Inferior parietal cortex (tissue), 1 donor: ENCODE measurements around the gene MEGF6.

Experiments used
- DNase-seq: peaks from one replicate; pipeline ENCODE4 v3.0.0-alpha.2; 2016; ENCODE audit errors: extremely low spot score

MEGF6 gene, protein sequence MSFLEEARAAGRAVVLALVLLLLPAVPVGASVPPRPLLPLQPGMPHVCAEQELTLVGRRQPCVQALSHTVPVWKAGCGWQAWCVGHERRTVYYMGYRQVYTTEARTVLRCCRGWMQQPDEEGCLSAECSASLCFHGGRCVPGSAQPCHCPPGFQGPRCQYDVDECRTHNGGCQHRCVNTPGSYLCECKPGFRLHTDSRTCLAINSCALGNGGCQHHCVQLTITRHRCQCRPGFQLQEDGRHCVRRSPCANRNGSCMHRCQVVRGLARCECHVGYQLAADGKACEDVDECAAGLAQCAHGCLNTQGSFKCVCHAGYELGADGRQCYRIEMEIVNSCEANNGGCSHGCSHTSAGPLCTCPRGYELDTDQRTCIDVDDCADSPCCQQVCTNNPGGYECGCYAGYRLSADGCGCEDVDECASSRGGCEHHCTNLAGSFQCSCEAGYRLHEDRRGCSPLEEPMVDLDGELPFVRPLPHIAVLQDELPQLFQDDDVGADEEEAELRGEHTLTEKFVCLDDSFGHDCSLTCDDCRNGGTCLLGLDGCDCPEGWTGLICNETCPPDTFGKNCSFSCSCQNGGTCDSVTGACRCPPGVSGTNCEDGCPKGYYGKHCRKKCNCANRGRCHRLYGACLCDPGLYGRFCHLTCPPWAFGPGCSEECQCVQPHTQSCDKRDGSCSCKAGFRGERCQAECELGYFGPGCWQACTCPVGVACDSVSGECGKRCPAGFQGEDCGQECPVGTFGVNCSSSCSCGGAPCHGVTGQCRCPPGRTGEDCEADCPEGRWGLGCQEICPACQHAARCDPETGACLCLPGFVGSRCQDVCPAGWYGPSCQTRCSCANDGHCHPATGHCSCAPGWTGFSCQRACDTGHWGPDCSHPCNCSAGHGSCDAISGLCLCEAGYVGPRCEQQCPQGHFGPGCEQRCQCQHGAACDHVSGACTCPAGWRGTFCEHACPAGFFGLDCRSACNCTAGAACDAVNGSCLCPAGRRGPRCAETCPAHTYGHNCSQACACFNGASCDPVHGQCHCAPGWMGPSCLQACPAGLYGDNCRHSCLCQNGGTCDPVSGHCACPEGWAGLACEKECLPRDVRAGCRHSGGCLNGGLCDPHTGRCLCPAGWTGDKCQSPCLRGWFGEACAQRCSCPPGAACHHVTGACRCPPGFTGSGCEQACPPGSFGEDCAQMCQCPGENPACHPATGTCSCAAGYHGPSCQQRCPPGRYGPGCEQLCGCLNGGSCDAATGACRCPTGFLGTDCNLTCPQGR (N-terminal part only)

DNA sequence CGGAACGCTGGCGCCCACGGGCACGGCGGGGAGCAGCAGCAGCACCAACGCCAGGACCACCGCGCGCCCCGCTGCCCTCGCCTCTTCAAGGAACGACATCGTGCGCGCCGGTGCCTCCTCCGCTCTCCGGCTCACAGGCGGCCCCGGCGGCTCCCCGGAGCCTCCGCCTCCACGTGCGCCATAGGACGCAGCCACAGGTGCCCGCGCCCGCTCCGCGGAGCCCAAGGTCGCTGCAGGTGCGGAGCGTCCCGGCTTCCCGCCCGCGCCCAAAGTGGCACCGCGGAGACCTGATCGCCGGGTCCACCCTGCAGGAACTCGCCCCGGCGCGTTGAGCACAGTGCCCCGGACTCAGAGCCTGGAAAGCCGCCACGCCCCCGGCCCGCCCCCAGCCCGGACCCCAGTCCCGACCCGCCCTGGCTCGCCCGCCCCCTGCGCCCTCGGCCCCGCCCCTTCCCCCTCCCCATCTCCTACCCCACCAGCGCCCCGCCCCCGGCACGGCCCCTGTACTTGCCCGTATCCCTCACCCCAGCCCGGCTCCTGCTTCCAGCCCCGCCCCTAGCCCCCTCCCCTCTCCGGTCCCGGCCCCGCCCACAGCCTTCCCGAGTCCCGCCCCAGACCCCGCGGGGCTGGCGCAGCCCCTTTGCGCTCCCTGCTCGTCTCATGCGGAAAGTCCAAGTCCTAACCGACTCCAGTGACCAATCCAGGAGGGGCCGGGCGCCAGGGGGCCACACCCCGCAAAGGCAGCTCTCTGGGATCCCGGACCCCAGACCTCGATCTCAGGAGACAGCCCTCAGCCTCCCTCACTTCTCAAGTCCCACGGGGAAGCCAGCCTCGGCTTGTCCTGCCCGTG lies at the start of gene MEGF6:
Gene MEGF6 (minus strand): TSS at position 339 of the 850 bp plus-strand sequence. CDS start 240 bp downstream, at position 99.
- no peak for DNase-seq

DNA sequence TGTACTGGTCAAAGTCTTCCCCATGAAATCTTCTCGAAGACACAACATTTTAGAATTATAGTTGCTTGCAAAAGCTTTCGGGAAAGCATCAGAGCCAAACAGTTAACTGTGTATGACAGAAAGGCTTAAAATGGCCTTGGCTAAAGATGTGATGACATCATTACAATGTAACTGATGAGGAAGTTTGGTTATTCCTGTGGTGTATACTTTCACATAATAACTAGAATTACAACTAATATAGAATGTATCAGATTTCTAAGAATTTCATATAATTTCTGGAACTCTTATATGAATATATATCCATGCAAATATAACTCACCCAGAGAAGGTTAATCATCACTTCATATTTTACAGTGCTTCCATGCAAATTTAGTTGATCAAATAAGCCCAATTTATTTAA lies 49.4 kb upstream of the MEGF6 start:
- no peak for DNase-seq

DNA sequence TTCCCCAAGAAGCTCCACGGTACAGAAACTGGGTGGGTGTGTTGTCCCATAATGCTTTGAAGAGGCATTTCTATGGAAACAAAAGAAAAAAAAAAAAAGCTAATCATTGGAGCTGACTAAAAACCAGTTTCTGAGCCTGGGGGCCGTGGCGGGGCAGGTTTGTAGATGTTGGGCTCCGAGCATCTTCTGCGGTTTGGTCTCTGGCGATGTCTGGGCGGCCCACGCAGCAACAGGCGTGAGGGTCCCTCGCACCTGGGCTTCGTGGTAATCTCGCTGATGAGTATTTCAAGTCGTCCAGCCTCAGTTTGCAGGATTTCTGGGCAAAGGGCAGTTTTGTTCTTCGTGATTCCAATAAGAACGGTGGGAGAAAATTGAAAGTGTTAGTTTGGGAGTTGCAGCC lies 47.8 kb upstream of the MEGF6 start:
- DNase-seq, result no peak

DNA sequence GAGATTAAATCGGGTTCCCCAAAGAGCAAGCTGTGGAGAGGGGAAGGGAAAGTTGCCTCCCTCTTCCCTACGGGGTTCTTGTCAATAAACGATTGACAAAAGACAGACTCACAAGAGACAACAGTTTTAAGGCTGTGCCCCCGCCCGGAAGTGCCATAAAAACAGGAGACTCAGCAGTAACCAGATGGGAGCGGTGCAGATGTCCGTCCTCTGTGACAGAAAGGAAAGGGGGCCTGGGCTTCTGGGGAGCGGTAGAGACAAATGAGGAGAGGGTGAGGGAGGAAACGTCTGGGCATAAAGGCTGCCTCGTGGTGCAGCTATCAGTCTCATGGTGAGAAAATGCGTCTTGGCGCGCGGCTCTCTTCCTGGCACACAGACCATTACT lies 46.9 kb upstream of the MEGF6 start:
- no peak for DNase-seq

DNA sequence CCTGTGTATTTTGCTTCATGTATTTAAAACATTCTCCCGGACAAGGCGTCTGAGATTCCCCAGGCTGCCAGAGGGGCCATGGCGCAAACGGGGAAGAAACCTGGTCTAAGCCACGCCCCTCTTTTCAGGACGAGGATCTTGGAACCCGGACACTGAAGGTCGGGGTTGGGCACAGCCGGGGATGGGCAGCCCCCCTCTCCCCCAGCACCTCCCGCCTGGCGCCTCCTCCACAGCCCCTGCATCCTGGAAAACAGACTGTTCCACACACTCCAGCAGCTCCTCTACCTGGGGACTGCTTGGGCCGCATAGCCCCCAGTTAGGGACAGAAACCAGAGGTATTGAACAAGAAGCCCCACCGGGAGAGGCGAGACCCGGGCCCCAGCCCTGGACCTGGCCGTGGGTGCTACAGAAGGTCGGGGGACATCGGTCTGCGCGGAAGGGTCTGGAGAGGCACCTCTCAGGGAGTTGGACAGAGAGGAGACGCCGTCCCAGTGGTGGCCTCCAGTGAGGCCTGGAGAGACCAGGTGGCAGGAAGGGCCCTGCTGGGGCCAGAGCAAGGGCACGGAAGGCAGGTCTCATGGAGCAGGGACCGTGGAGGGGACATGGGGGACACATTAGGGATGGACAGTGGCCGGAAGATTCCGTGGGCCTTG lies 46.4 kb upstream of the MEGF6 start:
- no peak for DNase-seq

DNA sequence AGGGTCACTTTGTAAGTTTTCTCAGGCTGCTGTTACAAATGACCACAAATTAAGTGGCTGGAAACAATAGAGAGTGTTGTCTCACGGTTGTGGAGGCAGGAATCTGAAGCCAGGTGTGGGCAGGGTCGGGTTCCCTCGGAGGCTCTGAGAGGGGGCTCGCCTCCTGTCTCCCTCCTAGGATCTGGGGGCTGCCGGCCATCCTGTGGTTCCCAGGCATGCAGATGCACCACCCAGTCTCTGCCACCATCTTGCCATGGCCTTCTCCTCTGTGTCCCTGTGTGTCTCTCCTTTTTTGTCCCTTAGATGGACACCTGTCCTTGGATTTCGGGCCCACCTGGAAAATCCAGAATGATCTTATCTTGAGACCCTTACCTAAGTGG lies 45.8 kb upstream of the MEGF6 start:
- DNase-seq, result no peak

DNA sequence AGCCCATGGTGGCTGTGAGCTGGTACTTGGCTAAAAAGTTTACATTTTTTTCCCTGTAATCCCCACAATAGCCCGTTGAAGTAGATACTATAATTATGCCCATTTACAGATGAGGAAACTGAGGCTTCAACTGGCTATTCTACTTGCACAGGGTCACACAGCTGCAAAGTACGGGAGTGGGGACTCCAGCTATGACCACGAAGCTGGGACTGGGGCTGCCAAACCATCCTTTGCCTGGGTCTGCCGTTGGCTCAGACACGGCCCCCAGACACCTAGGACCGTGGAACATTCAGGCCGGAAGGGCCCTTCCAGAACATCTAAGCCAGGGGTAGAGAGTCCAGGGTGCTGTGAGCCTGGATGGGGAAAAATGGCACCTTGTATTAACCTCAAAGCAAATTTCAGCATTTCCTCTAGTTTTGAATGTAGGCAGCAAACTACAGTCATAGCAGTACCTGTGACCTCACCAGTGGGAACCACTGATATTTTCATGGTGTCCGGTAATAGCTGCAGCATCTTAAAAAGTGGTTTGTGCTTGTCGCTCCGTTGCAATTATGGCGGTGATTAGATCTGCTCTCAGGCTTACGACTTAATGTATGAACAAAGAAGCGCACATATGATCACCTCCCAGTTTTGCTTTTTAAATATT lies 45.3 kb upstream of the MEGF6 start:
- no peak for DNase-seq

DNA sequence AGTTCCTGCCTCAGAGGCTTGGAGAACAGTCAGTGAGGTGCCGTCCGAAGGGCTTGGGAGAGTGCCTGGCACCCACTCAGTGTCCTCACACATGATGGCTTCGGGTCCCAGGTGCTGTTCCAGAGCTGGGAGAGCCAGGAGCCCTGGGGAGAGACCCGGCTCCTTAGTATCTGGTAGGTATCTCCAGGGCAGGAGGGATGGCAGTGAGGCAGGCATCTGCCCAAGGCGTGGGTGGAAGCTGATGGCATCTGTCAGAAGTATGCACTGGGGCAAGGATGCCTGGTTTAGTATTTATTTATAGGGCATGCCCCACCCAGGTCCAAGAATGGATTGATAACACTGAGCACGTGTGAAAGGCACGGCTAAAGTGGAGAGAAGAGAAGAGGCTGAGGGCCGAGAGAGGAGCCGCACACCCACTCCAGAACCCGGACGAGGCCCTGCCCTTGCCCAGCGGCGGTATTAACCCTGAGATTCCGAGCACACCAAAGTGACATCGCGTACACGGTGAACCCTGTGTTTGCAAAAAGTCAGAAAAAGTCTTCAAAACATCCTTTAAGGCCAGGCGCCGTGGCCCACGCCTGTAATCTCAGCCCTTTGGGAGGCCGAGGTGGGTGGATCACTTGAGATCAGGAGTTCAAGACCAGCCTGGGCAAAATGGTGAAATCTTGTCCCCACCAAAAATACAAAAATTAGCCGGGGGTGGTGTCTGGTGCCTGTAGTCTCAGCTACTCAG lies 43.4 kb upstream of the MEGF6 start:
- DNase-seq, result no peak

DNA sequence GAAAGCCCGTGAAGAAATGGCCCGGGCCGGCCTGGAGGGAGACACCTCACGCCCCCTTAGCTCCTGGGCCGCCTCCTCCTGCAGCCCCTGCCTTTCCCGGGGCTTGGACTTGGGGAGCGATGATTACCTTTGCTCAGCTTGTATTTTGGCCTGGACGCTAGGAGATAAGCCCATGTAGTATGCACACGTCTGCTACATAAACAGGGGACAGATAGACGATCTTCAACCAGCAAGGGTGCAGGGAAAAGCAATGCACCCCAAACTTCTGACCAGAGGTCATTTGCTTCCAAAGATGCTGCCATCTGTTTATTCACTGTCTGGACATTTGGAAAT lies 41.9 kb upstream of the MEGF6 start:
- DNase-seq, result no peak

DNA sequence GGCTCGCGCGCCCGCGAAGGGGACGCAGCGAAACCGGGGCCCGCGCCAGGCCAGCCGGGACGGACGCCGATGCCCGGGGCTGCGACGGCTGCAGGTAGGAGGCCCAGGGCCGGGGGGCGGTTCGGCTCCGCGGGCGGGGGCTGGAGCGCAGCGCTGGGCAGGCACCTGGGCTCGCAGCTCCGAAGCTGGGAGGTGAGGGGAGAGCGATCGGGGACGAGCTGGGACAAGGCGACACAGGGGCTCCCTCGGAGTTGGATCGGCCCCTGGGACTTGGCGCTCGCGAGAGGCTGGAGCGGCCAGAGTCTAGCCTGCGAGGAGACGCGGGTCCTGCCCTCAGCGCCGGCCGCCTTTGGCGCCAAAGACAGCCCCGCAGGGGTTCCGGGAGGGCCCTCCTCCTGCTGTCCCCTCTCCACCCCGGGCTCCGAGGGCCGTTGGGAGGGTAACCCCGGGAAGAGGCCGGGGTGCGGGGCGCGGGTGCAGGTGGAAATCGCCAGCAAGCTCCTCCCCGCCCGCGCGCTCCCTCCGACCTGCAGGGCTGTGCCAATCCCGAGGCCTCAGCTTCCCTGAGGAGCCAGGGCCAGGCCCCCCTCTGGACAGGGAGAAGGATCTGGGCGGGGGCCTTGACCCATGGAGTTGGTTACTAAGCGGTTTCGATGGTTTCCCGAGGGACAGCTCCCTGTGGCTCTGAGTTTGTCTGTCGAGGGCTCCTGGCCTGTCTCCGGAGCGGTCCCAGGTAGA lies 41.4 kb upstream of the MEGF6 start:
- DNase-seq, result no peak

DNA sequence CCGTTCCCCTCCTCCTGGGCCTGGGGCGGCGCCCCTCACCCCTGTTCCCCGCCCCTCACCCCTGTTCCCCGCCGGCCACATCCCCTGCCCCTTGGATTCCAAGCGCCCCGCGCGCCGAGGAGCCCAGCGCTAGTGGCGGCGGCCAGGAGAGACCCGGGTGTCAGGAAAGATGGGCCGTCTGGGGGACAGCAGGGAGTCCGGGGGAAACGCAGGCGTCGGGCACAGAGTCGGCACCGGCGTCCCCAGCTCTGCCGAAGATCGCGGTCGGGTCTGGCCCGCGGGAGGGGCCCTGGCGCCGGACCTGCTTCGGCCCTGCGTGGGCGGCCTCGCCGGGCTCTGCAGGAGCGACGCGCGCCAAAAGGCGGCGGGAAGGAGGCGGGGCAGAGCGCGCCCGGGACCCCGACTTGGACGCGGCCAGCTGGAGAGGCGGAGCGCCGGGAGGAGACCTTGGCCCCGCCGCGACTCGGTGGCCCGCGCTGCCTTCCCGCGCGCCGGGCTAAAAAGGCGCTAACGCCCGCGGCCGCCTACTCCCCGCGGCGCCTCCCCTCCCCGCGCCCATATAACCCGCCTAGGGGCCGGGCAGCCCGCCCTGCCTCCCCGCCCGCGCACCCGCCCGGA lies 40.7 kb upstream of the MEGF6 start, which contains the start of gene TP73:
Gene TP73 (plus strand): TSS at position 587 of the 618 bp plus-strand sequence. CDS start 29,850 bp downstream, outside the sequence.
- DNase-seq, result no peak

DNA sequence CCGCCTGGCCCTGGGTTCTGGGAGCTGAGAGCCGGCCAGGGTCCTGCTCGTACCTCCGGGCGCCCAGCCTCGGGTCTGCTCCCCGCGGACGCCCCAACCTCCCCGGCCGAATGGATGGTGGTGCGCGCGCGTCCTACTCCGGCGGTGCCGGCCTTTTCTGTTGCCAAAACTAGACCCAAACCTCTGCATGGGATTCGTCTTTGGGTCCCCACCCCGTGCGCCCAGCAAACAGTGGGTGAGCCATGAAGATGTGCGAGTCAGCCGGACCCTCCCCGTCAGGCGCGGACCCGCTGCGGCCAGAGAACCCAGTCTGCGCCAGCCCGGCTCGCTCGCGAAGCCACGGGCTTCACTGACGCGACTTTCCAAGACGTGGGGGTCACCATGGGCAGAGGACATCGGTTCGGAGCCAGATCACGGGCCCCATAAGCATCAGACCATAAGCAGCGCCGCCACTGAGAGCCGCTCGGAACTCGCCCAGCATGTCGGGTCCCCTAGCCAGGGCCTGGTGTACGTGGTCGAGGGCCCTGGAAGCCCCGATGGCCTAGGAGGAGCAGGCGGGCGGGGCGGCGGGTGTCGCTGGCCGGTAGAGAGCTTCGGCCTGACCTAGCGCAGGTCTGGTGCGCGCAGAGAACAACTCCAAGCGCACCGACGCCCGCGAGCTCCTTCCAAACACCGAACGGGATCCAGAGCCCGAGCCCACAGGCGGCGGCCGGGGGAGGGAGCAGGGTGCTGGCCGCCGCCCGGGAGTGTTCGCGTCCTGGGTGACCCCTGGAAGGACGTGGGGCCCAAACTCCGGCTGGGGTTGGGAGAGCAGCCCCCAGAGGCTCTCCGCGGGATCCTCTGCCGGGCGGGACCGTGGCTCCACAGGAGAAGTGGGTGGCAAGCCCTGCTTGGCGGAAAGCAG lies 40.0 kb upstream of the MEGF6 start:
- no peak for DNase-seq

DNA sequence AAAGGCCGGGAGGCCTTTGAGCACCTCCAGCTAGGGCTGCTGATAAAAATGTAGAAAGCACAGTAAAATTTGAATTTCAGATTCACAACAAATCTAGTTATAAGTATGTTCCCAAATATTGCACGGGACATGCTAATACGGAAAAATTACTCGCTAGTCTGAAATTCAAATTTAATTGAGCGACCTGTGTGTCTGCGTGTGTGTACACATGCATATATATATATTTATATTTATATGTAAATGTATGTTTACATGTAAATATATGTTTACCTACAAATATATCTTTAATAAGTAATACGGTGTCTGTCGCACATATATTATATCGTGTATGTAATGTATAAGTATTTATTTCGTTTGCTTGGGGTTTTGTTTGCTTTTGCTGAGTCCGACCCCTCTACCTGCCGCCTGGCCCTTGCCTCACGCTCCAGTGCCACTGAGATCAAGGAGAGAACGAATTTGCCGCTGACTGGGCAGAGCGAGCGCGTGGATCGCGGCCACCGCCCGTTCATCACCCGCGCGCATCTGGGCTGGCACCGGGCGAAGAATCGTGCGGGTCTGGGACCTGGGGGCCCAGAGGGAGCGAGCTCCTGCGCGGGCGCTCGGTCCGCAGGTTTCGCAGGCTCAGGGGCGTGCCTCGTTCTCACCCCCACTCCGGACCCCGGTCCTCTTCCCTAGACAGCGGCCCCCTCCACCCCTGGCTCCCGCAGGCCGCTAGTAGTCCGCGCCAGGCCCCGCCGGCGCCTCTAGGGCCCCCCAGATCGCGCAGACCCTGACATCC lies 39.1 kb upstream of the MEGF6 start:
- DNase-seq, result no peak

DNA sequence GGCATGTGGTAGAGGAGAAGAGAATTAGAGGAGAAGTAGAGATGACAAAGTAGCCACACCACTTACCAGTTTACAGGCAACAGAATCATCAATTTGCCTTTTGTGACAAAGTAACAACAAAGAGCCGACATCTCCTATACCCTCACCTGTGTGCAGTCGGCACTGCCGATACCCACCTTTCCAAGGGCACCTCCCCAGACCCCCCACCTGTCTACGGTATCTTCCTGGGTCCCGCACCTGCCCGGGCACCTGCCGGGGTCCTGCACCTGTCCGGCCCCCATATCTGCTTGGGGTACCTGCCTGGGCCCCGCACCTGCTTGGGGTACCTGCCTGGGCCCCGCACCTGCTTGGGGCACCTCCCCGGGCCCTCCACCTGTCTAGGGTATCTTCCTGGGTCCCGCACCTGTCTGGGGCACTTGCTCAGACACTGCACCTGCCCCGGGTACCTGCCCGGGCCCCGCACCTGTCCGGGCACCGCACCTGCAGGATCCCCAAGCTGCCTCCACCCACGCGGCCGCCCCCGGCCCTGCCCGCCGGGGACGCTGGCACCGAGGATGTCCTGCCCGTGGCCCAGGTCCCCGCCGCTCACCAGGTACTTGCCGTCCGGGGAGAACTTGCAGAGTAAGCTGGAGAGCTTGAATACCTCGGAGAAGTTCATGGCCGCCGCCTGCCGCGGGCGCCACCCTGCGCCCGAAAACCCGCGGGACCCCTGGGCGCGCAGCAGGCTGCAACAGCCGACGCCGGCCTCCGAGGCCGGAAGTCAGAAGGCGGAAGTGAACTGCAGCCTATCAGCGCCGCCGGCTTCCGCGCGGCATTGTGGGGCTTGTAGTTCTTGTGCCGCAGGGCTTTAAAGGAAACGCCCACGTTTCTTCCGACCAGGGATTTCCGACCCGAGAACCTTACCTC lies 38.3 kb upstream of the MEGF6 start, which contains the start of gene WRAP73:
Gene WRAP73 (minus strand): TSS at position 762 of the 906 bp plus-strand sequence. CDS start 104 bp downstream, at position 658.
- peak; percentile 95 for DNase-seq

DNA sequence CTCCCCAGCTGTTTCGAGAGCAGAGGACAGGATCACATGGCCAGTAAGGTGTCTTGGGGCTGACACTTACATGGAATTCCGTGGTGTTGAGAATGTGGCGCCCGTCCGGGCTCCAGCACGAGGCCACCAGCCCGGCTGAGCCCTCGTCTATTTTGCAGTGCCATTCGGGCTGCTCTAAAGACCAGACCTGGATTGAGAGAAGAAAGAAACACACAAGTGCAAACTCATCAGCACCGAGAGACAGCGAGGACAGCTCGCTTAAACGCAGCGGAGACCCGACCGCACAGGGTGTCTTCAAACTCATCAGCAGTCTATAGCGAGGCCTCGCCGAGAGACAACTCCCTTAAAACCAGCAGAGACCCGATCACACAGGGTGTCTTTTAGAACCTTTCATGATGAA lies 35.3 kb upstream of the MEGF6 start:
- DNase-seq, result no peak
